NK-92 (cell line): ENCODE results near the gene DEGS2.

Experiments used
- DNase-seq: peaks from one replicate; lab custom pipeline; 2025; ENCODE audit not compliant: unreplicated experiment; lab: John Stamatoyannopoulos, UW

DEGS2 gene

GRCh38 chr14:100134586-100134985 is 24.9 kb downstream of the DEGS2 start:
- no peak for DNase-seq

GRCh38 chr14:100132903-100133510 is 26.4 kb downstream of the DEGS2 start:
- no peak for DNase-seq

GRCh38 chr14:100132161-100132902 is 27.1 kb downstream of the DEGS2 start:
- DNase-seq: no peak

DNA sequence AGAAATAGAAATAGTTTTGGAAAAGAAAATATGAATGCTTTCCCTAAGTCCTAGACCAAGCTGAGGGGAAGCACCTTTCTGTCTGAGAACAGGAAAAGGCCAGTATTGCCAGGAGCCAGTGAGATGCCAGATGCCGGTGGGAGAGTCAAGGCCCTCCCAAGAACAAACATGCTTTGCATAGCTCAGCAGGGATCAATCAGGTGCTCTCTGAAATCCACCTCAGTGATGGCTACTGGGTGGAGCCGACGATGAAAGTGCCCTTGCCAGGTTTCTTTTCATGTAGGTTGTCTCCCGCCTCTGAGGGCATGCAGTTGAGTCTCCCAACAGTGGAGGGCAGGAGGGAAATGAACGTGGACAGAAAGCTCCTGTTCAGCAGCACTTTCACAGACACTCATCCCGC is 28.3 kb downstream of the DEGS2 start:
- no peak for DNase-seq

- no peak for DNase-seq
Measured at GRCh38 chr14:100130521-100130920, 28.9 kb downstream of the DEGS2 start.

GRCh38 chr14:100129161-100129589 is 30.3 kb downstream of the DEGS2 start:
- no peak for DNase-seq

DNA sequence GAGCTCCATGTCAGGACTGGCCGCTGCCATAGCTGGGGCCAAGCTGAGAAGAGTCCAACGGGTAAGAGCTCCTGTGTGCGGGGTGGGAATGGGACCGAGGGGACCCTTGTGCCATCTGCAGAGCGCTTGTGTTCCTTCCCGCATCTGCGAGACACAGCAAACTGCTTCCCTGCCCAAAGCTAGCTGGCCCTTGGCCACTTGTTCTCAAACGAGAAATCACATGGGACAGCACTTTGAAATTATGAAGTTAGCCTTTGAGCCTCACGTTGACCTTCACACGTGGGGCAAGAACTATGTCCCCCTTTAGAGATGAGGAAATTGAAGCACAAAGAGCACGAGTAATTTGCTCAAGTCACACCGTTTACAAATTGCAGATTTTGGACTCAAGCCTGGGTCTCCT is 30.8 kb downstream of the DEGS2 start:
- no peak for DNase-seq

DNA sequence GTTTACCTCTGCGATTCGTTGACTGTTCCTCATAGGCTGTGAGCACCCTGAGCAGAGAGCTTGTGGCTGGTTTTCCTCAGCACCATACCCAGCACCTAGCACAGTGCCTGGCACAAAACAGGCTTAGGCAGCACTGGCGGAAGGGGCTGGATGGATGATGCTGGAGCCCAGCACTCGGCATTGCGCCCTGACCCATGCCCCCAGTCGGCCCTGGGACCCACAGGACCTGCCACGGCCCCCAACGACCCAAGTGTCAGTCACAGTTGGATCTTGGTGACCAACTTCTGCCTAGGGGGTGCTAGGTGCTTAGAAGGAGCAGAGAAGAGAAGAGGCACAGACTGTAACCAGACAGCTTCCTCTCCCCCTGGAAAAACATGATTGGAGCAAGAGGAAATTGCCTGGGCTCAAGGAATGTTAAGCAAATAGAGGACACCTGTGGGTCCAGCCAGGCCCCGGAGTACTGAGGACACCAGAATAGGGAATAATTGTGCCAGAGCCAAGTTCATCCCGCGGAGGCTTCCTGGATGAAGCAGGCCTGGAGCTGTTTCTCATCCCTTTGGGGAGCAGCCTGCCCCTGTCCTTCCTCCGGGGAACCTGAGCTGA is 31.5 kb downstream of the DEGS2 start:
- DNase-seq: no peak

GRCh38 chr14:100126401-100126800 is 33.0 kb downstream of the DEGS2 start:
- no peak for DNase-seq

GRCh38 chr14:100124551-100125088 is 34.8 kb downstream of the DEGS2 start:
- no peak for DNase-seq

DNA sequence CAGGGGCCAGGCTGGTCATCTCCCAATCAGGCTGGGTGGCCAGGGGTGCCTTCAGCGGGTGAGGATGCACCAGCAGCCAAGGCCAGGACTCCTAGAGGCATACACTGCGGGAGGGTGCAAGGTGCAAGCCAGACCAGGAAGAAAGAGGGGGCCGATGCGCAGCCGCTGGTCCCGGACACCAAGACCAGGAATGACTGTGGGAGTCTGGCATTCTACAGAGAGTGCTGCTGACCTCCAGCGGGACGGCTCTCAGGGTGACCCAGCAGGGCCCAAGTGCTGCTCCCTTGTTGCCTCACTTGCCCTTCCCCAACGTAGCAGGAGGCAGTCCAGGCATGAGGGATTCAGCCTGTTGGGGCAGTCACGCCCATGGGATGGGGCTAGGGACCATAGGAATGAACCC is 35.8 kb downstream of the DEGS2 start:
- no peak for DNase-seq

DNA sequence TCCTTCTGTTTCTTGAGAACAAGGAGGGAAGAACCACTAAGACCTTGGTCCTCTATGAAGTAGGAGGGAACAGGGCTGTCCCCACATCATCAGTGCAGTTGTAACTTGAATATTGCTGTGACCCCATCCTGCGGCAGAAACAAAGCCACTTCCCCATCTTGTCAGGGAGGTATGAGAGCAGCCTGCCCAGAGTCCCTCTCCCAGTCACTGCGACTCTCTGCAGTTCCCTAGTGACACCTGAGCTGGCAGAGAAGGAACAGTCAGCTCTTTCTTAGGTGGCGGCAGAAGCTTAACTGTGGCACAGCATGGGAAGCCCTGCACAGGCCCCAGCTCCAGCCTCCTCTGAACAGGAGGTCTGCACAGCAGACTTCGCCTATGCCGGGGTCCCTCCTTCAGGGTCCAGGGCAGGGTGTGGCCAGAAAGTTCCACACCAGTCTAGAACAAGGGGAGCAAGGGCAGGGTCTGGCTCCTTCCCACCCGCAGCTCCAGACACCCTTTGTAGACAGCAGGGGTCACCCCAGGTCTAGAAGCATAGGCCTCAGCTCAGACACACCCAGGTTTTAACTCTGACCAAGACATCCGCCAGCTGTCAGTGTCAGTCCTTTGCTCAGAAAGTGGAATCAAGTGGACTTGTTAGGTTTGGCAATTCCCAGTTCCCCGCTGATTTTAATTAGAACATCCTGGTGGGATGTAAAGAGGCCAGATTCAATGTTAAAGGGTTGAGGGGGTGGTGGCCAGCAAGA is 36.8 kb downstream of the DEGS2 start:
- no peak for DNase-seq

DNA sequence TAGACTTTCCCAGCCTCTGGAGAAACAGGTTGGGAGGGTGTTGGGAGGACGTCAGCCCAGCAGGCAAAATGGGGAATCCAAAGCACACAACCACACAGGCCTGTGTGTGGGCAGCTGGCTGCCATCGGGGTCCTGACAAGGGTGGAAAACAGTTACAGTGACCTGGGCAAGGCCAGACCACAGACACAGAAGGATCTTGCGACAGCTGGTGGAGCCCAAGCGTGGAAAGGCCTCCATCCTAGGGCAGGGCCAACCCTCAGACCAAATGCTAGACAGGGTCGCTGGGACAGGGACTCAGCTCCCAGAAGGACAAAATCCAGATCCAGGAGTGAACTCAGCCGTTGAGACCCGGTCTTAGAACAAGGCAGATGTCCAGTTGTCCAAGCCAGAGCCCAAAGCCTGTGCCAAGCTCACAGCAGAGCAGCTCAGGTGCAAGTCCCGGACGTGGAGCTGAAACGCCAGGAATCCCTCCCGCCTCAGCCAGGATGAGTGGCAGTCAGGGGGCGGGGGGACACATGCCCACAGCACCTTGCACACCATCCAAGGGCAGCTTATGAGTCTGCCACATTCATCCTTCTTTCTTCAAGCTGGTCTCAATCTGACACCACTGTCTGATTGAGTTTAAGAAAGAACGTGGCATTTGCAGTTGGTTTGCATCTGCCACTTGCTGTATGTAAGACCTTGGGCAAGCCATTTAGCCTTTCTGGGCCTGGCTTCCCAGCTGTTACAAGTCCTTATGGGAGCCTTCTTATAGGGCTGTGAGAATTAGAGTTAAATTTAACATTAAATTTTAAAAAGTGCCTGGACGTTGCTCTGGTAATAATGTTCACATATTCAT is 37.6 kb downstream of the DEGS2 start:
- no peak for DNase-seq

DNA sequence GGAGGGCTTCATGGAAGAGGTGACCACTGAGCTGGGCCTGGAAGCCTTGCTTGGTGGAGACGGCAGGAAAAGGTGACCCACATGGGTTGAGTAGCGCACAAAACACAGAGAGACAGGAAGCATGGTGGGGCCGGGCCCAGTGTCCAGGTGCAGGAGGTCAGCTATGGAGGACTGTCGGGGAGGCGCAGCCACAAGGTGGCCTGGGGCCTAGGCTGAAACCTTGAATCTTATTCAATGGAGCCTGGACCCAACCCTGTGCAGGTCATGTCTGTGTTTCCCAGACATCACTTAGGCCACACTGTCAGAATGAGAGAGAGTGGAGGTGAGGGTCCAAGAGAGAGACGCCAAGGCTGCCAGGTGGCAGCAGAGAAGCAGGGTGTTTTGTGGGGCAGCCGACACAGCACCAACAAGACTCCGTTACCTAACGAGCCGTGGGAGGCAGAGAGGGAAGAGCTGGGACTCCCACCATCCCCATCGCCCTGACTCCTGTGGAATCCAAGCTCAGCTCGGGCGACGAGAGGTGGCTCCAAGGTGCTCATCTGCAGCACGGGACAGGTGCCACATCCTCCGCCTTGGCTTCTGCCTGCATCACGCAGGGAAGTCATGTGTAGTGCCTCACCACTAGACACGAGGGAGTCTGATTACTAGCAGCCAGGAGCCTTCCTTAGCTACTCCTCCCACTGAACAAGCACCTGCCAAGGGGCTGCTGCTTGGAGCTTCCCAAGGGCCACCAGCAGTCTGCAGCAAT is 38.7 kb downstream of the DEGS2 start:
- no peak for DNase-seq

GRCh38 chr14:100119251-100119650 is 40.2 kb downstream of the DEGS2 start:
- no peak for DNase-seq

DNA sequence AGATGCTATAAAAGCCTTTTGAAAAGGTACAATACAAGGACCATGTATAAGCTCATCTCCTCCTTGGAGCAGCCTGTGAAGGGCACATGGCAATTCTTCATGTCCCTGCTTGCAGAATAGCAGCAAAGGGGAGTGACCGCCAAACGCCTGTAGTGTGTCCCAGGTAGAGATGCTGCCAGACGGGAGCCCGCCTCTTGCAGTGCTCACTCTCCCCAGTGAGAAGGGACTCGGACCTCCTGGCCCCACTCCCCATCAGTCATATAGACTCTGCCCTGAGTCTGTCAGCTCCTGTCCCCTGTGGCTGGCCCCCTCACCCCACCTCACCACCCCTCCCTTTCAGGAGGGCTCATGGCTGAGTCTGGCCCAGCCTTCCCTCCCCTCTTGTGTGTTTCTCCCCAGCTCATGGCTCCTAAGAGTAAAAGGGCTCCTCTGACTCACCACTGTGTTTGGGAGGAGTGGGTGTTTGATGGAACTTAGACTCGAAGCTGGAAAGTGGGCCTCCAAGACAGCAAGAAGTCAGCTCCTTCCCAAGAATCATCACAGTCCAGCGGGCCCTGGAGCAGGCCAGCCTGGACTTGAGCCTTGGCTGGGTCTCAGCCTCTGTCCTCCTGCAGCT is 40.9 kb downstream of the DEGS2 start:
- no peak for DNase-seq

GRCh38 chr14:100117633-100118395 is 41.6 kb downstream of the DEGS2 start:
- no peak for DNase-seq

GRCh38 chr14:100117026-100117425 is 42.4 kb downstream of the DEGS2 start:
- no peak for DNase-seq

DNA sequence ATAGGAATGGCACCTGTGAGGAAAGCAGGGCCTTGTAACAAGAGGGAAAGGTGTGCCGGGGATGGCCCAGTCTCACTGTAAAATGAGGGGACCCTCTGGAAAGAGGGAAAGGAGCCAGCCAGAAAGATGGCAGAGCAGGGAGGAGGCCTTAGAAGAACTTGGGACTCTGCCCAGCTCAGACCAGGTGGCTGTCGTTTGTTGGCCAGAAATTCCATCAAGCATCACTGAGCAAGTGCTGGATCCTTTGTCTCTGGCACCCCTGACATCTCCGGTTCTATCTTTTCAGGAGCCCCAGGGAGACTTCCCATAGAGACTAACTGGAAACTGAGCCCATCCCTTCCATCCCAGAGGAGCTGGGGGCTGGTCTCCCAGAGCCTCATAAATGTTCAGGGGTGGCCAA is 43.3 kb downstream of the DEGS2 start:
- DNase-seq: no peak
